WTC11 (cell line): ENCODE data around the gene HAP1.

Source experiments
- CBFB ChIP-seq: sonication (generic); formaldehyde crosslinking; IDR thresholded peaks from 2 replicates; pipeline ENCODE4 v1.8.1; 2022; ENCODE audit warnings: mild to moderate bottlenecking, low read depth, missing genetic modification reagents
- EMX1 ChIP-seq: fragments of 250-450 bp; sonication (Bioruptor Pico); IDR thresholded peaks from 2 replicates; pipeline ENCODE4 v1.8.0; 2021; ENCODE audit warnings: mild to moderate bottlenecking
- IRF2 ChIP-seq: sonication (generic); formaldehyde crosslinking; IDR thresholded peaks from 2 replicates; pipeline ENCODE4 v1.8.0; 2022; ENCODE audit warnings: low read depth, missing genetic modification reagents, borderline replicate concordance
- JUN ChIP-seq: sonication (generic); formaldehyde crosslinking; IDR thresholded peaks from 2 replicates; pipeline ENCODE4 v1.8.0; 2023; ENCODE audit warnings: mild to moderate bottlenecking, missing genetic modification reagents
- NFATC4 ChIP-seq: fragments of 250-450 bp; sonication (Bioruptor Pico); IDR thresholded peaks from 2 replicates; pipeline ENCODE4 v1.9.0; 2021; ENCODE audit warnings: mild to moderate bottlenecking
- NR2C2 ChIP-seq: sonication (generic); formaldehyde crosslinking; IDR thresholded peaks from 2 replicates; pipeline ENCODE4 v1.8.0; 2022; ENCODE audit warnings: mild to moderate bottlenecking, missing genetic modification reagents
- RELA ChIP-seq: sonication (generic); formaldehyde crosslinking; IDR thresholded peaks from 2 replicates; pipeline ENCODE4 v1.8.1; 2022; ENCODE audit warnings: missing genetic modification reagents, mild to moderate bottlenecking, borderline replicate concordance
- TF ChIP-seq, protein P1 (sequence below): sonication (generic); formaldehyde crosslinking; IDR thresholded peaks from 2 replicates; pipeline ENCODE4 v1.8.1; 2022; ENCODE audit warnings: low read depth, missing genetic modification reagents, borderline replicate concordance
- TF ChIP-seq, protein P2 (sequence below): fragments of 200-600 bp; IDR thresholded peaks from 2 replicates; pipeline ENCODE4 v1.8.0; 2022; ENCODE audit warnings: antibody characterized with exemption
- TF ChIP-seq, protein P3 (sequence below): sonication (generic); formaldehyde crosslinking; IDR thresholded peaks from 2 replicates; pipeline ENCODE4 v1.8.1; 2023; ENCODE audit warnings: mild to moderate bottlenecking, missing genetic modification reagents, moderate library complexity
- TF ChIP-seq, protein P4 (sequence below): sonication (generic); formaldehyde crosslinking; IDR thresholded peaks from 2 replicates; pipeline ENCODE4 v1.8.0; 2022; ENCODE audit warnings: mild to moderate bottlenecking, missing genetic modification reagents

DNA sequence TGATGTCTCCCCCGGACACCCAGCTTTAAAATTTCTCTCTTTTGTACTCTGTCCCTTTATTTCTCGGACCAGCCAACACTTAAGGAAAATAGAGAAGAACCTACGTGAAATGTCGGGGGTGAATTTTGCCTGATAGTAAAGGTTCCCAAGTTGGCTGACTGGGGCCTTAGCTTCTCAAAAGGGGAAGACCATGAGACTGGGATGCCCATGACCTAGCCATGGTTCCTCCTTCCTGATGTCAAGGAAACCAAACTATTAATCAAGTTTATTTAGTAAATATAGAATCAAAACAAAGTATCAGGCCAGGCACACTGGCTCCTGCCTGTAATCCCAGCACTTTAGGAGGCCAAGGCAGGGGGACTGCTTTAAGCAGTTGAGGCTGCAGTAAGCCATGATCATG lies 48.2 kb downstream of the HAP1 start:
- TF ChIP-seq, protein P1, sequence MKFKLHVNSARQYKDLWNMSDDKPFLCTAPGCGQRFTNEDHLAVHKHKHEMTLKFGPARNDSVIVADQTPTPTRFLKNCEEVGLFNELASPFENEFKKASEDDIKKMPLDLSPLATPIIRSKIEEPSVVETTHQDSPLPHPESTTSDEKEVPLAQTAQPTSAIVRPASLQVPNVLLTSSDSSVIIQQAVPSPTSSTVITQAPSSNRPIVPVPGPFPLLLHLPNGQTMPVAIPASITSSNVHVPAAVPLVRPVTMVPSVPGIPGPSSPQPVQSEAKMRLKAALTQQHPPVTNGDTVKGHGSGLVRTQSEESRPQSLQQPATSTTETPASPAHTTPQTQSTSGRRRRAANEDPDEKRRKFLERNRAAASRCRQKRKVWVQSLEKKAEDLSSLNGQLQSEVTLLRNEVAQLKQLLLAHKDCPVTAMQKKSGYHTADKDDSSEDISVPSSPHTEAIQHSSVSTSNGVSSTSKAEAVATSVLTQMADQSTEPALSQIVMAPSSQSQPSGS (CRISPR knock-in tag) = no peak
- TF ChIP-seq, protein P2, sequence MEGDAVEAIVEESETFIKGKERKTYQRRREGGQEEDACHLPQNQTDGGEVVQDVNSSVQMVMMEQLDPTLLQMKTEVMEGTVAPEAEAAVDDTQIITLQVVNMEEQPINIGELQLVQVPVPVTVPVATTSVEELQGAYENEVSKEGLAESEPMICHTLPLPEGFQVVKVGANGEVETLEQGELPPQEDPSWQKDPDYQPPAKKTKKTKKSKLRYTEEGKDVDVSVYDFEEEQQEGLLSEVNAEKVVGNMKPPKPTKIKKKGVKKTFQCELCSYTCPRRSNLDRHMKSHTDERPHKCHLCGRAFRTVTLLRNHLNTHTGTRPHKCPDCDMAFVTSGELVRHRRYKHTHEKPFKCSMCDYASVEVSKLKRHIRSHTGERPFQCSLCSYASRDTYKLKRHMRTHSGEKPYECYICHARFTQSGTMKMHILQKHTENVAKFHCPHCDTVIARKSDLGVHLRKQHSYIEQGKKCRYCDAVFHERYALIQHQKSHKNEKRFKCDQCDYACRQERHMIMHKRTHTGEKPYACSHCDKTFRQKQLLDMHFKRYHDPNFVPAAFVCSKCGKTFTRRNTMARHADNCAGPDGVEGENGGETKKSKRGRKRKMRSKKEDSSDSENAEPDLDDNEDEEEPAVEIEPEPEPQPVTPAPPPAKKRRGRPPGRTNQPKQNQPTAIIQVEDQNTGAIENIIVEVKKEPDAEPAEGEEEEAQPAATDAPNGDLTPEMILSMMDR = no peak
- no peak for TF ChIP-seq NR2C2 (CRISPR knock-in tag)
- TF ChIP-seq, protein P3, sequence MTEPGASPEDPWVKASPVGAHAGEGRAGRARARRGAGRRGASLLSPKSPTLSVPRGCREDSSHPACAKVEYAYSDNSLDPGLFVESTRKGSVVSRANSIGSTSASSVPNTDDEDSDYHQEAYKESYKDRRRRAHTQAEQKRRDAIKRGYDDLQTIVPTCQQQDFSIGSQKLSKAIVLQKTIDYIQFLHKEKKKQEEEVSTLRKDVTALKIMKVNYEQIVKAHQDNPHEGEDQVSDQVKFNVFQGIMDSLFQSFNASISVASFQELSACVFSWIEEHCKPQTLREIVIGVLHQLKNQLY (CRISPR knock-in tag) = no peak
- TF ChIP-seq RELA (CRISPR knock-in tag) = no peak
- no peak for TF ChIP-seq IRF2 (CRISPR knock-in tag)
- no peak for TF ChIP-seq NFATC4 (CRISPR knock-in tag)
- TF ChIP-seq, protein P4, sequence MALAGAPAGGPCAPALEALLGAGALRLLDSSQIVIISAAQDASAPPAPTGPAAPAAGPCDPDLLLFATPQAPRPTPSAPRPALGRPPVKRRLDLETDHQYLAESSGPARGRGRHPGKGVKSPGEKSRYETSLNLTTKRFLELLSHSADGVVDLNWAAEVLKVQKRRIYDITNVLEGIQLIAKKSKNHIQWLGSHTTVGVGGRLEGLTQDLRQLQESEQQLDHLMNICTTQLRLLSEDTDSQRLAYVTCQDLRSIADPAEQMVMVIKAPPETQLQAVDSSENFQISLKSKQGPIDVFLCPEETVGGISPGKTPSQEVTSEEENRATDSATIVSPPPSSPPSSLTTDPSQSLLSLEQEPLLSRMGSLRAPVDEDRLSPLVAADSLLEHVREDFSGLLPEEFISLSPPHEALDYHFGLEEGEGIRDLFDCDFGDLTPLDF (CRISPR knock-in tag) = no peak
- TF ChIP-seq CBFB (CRISPR knock-in tag) = no peak
- no peak for TF ChIP-seq EMX1 (CRISPR knock-in tag)
- no peak for TF ChIP-seq JUN (CRISPR knock-in tag)
